HCEC 1CT (cell line): Measurements from ENCODE around the gene NDUFAF5.
"Not testable (repeated sequence)": the region's sequence is repeated elsewhere in the genome, so short reads cannot be mapped to it uniquely, and the experiment has no call there.

Experiments used
- DNase-seq: peaks from one replicate; pipeline ENCODE4 v3.0.0-alpha.2; 2017

NDUFAF5 gene

GRCh38 chr20:13784893-13785715 is at the start of gene NDUFAF5, which contains the start of gene ESF1:
Gene NDUFAF5, plus strand, starts transcription at chr20:13785028. Its CDS starts 41 bp downstream, at chr20:13785069.
Gene ESF1, minus strand, starts transcription at chr20:13784919. Its CDS starts 1,779 bp downstream, at chr20:13783140.
- peak; percentile 94 for DNase-seq

GRCh38 chr20:13735826-13736225 is 49.0 kb upstream of the NDUFAF5 start:
- no peak for DNase-seq

DNA sequence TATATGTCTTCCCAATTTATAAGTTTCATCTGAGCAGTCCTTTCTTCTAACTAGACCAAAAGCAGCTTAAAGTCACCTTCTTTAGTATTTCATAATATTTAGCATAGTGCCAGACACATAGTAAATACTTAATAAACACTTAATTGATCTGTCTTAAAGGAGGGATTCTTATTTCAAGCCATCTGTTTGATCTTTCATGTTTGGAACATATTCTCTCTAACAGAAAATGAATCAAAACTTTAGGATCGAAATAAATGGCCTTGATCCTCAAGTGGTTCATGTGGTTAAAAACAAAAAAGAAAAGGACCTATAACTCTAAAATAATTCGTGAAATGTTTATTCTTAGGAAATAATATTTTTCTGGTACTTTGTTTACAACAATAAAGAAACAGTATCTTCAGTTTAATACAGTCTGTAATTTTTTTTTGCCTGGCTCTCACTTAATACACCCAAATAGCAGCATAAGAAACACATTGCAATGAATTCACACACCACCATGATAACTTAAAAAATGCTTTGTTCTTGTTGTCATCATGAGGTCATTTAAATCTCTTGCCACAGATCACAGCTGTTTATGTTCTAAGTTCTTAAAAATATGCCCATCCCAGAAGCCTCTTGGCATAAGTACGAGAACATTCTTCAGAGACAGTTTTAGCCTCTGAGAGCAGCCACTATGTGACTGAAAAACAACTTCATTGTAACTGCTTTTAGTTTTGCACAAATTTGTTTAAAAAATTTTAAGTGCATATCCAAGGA is 48.2 kb upstream of the NDUFAF5 start:
- DNase-seq = peak; percentile 76

DNA sequence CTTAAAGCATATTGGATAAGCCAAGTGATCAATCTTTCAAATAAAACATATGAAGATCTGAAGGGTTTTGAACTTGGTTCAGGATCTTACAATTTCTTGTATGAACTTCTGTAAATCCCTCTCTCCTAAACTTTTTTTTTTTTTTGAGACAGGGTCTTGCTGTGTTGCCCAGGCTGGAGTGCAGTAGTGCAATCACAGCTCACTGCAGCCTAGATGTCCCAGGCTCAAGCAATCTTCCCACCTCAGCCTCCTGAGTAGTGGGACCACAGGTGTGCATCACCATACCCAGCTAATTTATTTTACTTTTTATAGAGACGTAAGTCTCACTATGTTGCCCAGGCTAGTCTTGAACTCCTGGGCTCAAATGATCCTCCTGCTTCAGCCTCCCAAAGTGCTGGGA is 46.6 kb upstream of the NDUFAF5 start:
- DNase-seq = not testable (repeated sequence)

DNA sequence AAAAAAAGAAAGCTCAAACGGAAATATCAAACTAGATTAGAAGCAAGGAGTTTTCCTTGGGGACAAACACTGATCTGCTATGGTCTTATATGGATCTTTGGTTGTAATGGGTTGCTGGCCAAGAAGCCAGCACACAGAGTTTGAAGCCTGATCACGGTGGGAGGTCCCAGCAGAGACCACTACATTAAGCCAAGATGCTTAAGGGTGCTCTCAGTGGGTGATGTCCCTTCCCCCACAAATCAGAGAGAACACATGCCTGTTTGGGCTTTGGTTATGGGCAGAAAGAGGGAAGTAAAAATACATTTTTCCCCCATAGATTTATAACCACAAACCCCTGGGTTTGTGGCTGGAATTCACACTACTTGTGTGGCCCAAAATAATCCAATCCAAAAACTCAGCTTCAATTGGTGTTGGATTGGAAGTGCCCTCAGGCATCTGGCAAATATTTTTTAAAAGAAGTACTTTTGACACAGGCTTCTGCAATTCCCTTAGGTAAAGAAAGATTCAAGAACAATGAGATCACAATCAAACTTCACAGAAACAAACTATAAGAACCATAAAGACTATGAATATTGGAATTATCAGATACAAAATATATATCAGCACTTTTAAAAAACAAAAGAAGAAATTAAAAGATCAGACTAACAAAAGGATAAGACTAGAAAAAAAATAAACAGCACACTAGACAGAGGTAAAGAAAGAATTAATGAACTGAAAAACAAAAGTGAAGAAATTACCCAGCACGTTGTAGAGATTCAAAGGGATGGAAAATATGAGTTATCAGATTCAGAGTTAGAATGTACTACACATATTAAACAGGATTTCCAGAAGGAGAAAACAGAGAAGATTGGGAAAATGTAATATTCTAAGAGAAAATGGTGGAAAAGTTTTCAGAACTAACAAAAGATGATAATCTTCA is 44.8 kb upstream of the NDUFAF5 start:
- no peak for DNase-seq

- DNase-seq = no peak
Measured at GRCh38 chr20:13741879-13742278, 42.9 kb upstream of the NDUFAF5 start.

DNA sequence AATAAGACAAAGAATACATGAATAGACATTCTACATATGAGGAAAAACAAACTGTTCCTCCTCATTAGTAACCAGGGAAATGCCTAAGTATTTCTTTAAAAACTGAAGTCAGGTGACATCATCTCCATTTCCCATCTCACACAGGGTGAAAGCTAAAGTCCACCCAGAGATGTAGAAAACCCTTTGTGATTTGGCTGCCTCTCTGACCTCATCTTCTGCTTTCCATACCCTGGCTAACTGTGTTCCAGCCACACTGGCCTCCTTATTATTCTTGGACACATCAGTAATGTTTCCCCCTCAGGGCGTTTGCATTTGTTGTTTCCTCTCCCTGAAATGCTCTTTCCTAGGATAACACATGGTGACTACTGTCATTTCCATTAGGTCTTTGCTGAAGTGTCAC is 40.5 kb upstream of the NDUFAF5 start:
- no peak for DNase-seq

DNA sequence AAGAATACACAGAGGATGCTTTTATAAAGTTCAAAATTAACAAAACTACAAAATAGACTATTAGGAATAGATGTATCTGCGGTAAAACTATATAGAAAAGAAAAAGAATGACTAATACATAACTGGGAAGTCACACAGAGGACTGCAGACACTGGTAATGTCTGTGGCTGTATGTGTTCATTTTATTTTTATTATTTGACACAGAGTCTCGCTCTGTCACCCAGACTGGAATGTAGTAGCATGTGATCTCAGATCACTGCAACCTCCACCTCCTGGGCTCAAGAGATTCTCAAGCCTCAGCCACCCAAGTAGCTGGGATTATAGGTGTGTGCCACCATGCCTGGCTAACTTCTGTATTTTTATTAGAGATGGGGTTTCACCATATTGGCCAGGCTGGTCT is 39.0 kb upstream of the NDUFAF5 start:
- no peak for DNase-seq

GRCh38 chr20:13749811-13750210 is 35.0 kb upstream of the NDUFAF5 start:
- no peak for DNase-seq

- no peak for DNase-seq
Measured at GRCh38 chr20:13753436-13754036, 31.3 kb upstream of the NDUFAF5 start.

GRCh38 chr20:13755809-13756208 is 29.0 kb upstream of the NDUFAF5 start:
- DNase-seq = no peak

DNA sequence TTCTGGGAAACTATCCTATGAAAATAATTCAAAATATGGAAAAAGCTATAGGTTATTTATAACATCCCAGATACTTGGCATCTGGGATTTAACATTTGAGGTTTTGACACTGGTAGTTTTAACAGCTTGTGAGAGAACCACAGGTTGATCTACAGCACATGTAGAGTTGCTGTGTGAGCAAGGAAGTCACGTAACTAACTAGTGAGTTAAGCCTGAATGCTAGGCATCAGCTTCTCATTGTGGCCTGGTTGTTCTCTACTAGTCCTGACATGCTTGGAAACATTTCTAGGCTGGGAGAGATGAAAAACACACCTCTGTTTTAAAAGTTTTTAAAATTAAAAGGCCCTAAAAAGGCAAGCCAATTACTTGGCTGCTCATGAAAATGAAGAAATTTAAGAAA is 28.3 kb upstream of the NDUFAF5 start:
- DNase-seq = no peak

DNA sequence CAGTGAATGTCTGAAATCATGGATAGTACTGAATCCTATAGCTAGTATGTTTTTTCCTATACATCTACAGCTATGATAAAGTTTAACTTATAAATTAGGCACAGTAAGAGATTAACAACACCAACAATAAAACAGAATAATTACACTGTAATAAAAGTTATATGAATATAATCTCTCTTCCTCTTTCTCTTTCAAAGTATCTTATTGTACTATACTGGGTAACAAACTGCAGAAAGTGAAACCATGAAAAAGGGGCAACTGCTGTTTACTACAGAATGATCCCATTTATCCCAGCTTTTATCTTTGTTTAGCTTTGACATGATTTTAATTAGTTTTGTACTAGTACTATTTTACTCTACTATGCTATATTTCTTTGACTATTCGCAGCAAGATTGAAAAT is 25.9 kb upstream of the NDUFAF5 start:
- no peak for DNase-seq

DNA sequence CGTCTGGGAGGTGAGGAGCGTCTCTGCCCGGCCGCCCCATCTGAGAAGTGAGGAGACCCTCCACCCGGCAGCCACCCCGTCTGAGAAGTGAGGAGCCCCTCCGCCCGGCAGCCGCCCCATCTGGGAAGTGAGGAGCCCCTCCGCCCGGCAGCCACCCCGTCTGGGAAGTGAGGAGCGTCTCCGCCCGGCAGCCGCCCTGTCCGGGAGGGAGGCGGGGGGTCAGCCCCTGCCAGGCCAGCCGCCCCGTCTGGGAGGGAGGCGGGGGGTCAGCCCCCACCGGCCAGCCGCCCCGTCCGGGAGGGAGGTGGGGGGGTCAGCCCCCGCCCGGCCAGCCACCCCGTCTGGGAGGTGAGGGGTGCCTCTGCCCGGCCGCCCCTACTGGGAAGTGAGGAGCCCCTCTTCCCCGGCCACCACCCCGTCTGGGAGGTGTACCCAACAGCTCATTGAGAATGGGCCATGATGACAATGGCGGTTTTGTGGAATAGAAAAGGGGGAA is 24.3 kb upstream of the NDUFAF5 start:
- DNase-seq = not testable (repeated sequence)

DNA sequence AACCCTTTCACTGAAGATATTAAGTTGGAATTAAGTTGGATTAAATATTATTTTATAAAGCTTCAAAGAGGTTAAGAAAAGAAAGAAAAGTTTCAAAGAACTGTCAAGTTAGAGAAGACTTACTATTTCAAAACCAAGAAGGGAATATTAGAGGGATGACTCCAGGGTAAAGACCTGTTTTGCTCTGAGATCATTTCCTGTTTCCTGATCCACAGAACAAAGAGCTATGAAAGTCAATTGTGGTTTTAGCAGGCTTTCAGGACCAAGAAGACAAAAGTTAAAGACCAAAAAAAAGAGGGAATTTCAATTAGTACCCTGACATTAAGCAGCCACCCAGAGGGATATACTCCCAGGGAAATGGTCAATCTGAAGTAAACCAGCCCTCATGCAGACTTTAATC is 19.5 kb upstream of the NDUFAF5 start:
- DNase-seq = no peak

DNA sequence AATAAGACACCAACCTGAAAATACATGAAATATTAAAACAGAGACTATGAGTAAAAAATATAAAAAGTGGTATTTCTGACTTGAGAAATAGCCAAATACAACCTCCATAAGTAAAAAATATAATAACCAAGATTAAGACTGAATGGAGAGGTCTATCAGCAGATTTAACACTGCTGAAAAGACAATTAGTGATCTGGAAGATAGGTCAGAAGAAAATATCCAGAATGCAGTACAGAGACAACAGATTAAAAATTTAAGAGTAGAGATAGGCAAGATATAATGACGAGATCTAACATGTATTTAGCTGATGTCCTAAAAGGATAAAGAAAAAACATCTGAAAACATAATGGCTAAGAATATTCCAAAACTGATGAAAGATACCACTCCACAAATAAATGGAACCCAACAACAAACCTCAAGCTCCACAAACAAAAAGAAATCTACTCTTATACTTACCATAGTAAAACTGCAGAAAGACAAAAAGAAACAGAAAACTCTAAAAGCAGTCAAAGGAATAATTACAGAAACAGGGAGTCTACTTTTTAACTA is 18.9 kb upstream of the NDUFAF5 start:
- no peak for DNase-seq

- DNase-seq = no peak
Measured at GRCh38 chr20:13770141-13770540, 14.7 kb upstream of the NDUFAF5 start.

GRCh38 chr20:13771853-13772453 is 12.9 kb upstream of the NDUFAF5 start:
- DNase-seq = peak; percentile 55

DNA sequence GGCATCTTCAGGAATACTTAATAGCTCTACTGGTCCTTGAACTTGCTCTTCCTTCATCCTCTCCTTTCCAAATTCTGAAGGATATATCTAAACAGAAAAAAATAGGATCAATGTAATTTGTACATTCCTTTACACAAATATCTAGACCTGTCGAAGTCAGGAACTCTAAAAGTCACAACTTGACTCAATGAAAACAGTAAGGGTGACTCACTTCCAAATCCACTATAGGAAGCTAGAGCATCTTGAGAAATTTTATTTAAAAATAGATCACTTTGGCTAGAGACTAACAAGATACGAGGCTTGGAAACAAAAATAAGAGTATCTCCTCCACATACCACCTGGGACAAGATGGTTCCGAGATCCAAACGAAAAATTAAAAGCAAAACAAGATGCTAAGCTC is 12.3 kb upstream of the NDUFAF5 start:
- DNase-seq = peak; percentile 26

DNA sequence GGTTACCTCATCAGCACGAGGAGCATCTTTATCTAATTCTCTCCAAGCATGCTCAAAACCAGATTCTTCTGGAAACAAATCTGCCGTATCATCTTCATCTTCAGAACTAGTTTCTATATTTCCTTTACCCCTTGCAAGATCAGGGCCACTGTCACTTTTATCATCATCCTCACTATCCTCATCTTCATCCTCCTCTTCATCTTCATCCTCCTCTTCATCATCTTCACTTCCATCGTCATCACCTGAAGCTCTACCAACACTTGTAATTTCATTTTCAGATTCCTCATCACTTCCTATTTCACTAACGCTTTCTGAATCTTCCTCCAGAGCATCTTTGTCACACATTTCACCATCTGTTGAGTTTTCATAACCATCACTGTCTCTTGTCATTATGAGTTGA is 9.0 kb upstream of the NDUFAF5 start:
- no peak for DNase-seq

DNA sequence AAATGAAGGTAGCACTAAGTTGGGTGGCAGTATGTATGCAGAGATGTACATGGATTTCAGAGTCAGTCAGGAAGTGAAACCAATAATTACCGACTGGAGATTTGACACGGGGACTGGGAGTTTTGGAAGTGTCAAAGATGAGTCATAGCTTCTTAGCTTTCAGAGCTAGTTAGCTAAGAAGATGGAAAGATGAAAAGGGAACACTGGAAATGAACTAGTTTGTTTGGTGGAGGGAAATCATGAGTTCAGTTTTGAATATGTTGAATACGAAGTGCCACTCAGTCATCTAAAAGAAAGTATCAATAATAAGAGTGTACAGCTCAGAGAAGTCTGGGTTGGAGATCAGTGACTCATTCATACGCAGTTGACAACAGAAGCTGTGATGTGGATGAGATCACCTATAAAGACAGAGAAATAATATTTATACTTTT is 7.6 kb upstream of the NDUFAF5 start:
- peak; percentile 67 for DNase-seq

DNA sequence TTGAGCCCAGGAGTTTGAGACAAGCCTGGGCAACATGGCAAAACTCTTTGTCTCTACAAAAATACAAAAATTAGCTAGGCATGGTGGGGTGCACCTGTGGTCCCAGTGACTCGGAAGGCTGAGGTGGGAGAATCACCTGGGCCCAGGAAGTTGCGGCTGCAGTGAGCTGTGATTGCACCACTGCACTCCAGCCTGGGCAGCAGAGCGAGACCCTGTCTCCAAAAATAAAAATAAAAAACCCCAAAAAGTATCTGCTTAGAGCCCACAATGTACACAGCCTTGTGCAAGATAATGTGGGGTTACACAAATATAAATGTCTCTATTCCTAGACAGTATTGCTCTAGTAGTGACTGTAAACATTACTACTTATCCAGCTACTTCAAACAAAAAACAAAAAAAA is 6.0 kb upstream of the NDUFAF5 start:
- no peak for DNase-seq
